Liver (tissue), 9 donors: ENCODE measurements around the gene LRRK1. TPM values are rescaled to one million over a fixed set of nuclear protein-coding genes. Genes with fewer than 3 reads are reported as not detected.
A peak's percentile ranks its signal among the peaks of the same experiment; 100 is the strongest.

Source experiments
- DNase-seq: peaks from one replicate; pipeline ENCODE4 v3.0.0-alpha.2; 2017; ENCODE audit warnings: low spot score
- H3K27ac ChIP-seq, 2 donors: one replicate each; pipeline ENCODE4 v1.7.0; 2013; ENCODE audit warnings: inconsistent platforms in 2 of 2, low read length in 2 of 2, control low read depth in 1 of 2, low read depth in 1 of 2, mild to moderate bottlenecking in 1 of 2
- H3K27me3 ChIP-seq, 4 donors: one replicate each; pipeline versions ENCODE4 v1.6.1 to v1.7.0; 2013; ENCODE audit warnings: low read length in 3 of 4, inconsistent platforms in 1 of 4, mild to moderate bottlenecking in 1 of 4, moderate library complexity in 1 of 4; ENCODE audit not compliant: control insufficient read depth in 4 of 4, insufficient read depth in 4 of 4
- H3K36me3 ChIP-seq, 4 donors: one replicate each; pipeline versions ENCODE4 v1.6.1 to v1.7.0; 2013; ENCODE audit warnings: low read length in 3 of 4, mild to moderate bottlenecking in 3 of 4, low read depth in 1 of 4, moderate library complexity in 1 of 4; ENCODE audit not compliant: control insufficient read depth in 4 of 4, insufficient read depth in 3 of 4
- H3K4me1 ChIP-seq, 4 donors: one replicate each; pipeline versions ENCODE4 v1.6.1 to v1.7.0; 2013; ENCODE audit warnings: low read length in 3 of 4, mild to moderate bottlenecking in 3 of 4, moderate library complexity in 1 of 4; ENCODE audit not compliant: control insufficient read depth in 4 of 4, insufficient read depth in 4 of 4
- H3K4me3 ChIP-seq, 3 donors: one replicate each; pipeline versions ENCODE4 v1.6.1 to v1.7.0; 2013; ENCODE audit warnings: low read length in 3 of 3, control low read depth in 1 of 3, low read depth in 1 of 3, mild to moderate bottlenecking in 1 of 3
- H3K9ac ChIP-seq, 2 donors: one replicate each; pipeline ENCODE4 v1.7.0; 2013; ENCODE audit warnings: low read length in 2 of 2, mild to moderate bottlenecking in 2 of 2, moderate library complexity in 2 of 2, control low read depth in 1 of 2, low read depth in 1 of 2
- H3K9me3 ChIP-seq, 4 donors: one replicate each; pipeline versions ENCODE4 v1.6.1 to v1.7.0; 2013; ENCODE audit warnings: low read length in 3 of 4; ENCODE audit not compliant: control insufficient read depth in 4 of 4
- ATF3 ChIP-seq: IDR thresholded peaks from 2 replicates; pipeline ENCODE4 v1.6.1; 2016; ENCODE audit warnings: antibody characterized with exemption
- FOXA2 ChIP-seq: IDR thresholded peaks from 2 replicates; pipeline ENCODE4 v1.6.1; 2016; ENCODE audit warnings: antibody characterized with exemption
- GABPA ChIP-seq, 2 donors: IDR thresholded peaks in 1 of 2; conservative IDR thresholded peaks in 1 of 2; 2 replicates each; pipeline ENCODE4 v1.6.1; 2016; ENCODE audit warnings: antibody characterized with exemption in 2 of 2, mild to moderate bottlenecking in 1 of 2, moderate library complexity in 1 of 2
- HNF4A ChIP-seq, 2 donors: conservative IDR thresholded peaks; 2 replicates each; pipeline ENCODE4 v1.6.1; 2016; ENCODE audit warnings: antibody characterized with exemption in 2 of 2, mild to moderate bottlenecking in 2 of 2
- HNF4G ChIP-seq: IDR thresholded peaks from 2 replicates; pipeline ENCODE4 v1.6.1; 2016; ENCODE audit warnings: antibody characterized with exemption
- NR2F2 ChIP-seq: IDR thresholded peaks from 2 replicates; pipeline ENCODE4 v1.6.1; 2016; ENCODE audit warnings: antibody characterized with exemption
- RAD21 ChIP-seq, 2 donors: IDR thresholded peaks; 2 replicates each; pipeline ENCODE4 v1.6.1; 2016; ENCODE audit warnings: antibody characterized with exemption in 2 of 2, mild to moderate bottlenecking in 2 of 2
- TAF1 ChIP-seq: conservative IDR thresholded peaks from 2 replicates; pipeline ENCODE4 v1.6.1; 2016; ENCODE audit warnings: antibody characterized with exemption, mild to moderate bottlenecking
- WGBS: extraction: QIAGEN DNeasy Blood & Tissue Kit; methylation state at CpG from one replicate; pipeline ENCODE4 v1.1.7; 2013; 5-methylcytosine and 5-hydroxymethylcytosine counted together
- polyA plus RNA-seq, 2 donors: library from polyadenylated mRNA; stranded (reverse) in 1 of 2; unstranded in 1 of 2; fragments of 200-250 nt in 1 of 2; fragments of >200 nt in 1 of 2; fragmentation: Nextera tagmentation in 1 of 2; extraction: Ambion mirVana in 1 of 2; gene quantifications; one replicate each; pipeline versions ENCODE4 v1.2.1 to v1.2.3, GENCODE V29; 2013 to 2015
- total RNA-seq, 2 donors: library from RNA; depleted of rRNA; stranded (reverse); fragments of >200 nt; gene quantifications; one replicate each; pipeline ENCODE4 v1.2.3, GENCODE V29; 2014
- TF ChIP-seq, protein P1 (sequence below): fragments of 150-350 bp; IDR thresholded peaks from 2 replicates; pipeline ENCODE4 v1.5.1; 2017; ENCODE audit warnings: improper control_type of control experiment, low read depth, low read length; ENCODE audit not compliant: missing input control
- TF ChIP-seq, protein P2 (sequence below): IDR thresholded peaks from 2 replicates; pipeline ENCODE4 v1.6.1; 2016; ENCODE audit warnings: antibody characterized with exemption
- TF ChIP-seq, protein P3 (sequence below): IDR thresholded peaks from 2 replicates; pipeline ENCODE4 v1.6.1; 2016; ENCODE audit warnings: antibody characterized with exemption, mild to moderate bottlenecking
- TF ChIP-seq, protein P4 (sequence below): IDR thresholded peaks from 2 replicates; pipeline ENCODE4 v1.6.1; 2016; ENCODE audit warnings: antibody characterized with exemption
- donor health status: healthy.
- donor health status: healthy.
- donor health status: healthy.
- donor health status: healthy.
- donor health status: healthy.

The LRRK1 gene
- total and polyA plus RNA-seq, 4 donors: 1.2 to 4.4 (median 2.7) TPM

DNA sequence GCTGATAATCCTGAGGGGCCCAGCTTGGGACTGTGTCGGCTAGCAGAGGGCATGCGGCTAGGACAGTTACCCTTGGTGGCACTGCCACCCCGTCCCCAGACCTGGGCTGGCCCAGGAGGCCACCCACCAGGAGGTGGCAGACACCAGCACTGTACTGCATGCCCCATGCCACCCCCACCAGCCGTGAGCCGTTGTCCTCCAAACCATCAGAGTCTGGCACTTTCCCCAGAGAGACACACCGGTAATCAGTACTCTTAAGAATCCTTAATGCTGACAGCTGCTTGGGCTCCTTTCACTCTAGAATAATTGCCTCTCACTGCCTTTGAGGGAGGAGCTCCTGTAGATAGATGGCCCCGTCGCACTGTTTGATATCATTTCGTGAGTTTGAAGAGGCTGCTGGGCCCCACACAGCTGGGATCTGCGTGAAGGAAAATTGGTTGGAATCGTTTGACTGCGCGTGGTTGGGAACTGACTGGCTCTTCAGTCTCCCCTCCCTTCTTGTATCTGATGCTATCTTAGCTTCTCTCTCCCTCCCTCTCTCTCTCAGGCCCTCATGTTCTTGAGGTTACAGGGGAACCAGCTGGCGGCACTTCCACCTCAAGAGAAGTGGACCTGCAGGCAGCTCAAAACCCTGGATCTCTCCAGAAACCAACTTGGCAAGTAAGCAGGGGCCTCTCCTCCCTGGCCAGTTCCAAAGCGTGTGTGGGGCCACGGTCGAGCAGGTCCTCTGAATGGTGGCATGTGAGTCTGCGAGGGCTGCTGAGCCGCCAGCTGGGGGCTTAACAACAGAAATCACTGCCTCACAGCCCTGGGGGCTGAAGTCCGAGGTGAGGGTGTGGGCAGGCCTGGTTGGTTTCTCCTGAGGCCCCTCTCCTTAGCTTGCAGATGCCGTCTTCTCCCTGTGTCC is 94.9 kb downstream of the LRRK1 start:
- 78% methylated on average over 21 of the region's 21 CpGs for WGBS
- H3K9me3 ChIP-seq: no peaks in the 10 kb centered on the region
- H3K4me3 ChIP-seq: no peak overlapping the region
- TF ChIP-seq, protein P1, sequence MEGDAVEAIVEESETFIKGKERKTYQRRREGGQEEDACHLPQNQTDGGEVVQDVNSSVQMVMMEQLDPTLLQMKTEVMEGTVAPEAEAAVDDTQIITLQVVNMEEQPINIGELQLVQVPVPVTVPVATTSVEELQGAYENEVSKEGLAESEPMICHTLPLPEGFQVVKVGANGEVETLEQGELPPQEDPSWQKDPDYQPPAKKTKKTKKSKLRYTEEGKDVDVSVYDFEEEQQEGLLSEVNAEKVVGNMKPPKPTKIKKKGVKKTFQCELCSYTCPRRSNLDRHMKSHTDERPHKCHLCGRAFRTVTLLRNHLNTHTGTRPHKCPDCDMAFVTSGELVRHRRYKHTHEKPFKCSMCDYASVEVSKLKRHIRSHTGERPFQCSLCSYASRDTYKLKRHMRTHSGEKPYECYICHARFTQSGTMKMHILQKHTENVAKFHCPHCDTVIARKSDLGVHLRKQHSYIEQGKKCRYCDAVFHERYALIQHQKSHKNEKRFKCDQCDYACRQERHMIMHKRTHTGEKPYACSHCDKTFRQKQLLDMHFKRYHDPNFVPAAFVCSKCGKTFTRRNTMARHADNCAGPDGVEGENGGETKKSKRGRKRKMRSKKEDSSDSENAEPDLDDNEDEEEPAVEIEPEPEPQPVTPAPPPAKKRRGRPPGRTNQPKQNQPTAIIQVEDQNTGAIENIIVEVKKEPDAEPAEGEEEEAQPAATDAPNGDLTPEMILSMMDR: no peak
- TF ChIP-seq, protein P2, sequence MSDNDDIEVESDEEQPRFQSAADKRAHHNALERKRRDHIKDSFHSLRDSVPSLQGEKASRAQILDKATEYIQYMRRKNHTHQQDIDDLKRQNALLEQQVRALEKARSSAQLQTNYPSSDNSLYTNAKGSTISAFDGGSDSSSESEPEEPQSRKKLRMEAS: no peak
- TF ChIP-seq TAF1: no peak
- TF ChIP-seq GABPA (IDR thresholded peaks at IDR 0.05 in 1 of 2, conservative IDR thresholded peaks at IDR 0.05 in 1 of 2): no peak
- TF ChIP-seq NR2F2: no peak
- TF ChIP-seq HNF4A (conservative IDR thresholded peaks at IDR 0.05): no peak
- TF ChIP-seq, protein P3, sequence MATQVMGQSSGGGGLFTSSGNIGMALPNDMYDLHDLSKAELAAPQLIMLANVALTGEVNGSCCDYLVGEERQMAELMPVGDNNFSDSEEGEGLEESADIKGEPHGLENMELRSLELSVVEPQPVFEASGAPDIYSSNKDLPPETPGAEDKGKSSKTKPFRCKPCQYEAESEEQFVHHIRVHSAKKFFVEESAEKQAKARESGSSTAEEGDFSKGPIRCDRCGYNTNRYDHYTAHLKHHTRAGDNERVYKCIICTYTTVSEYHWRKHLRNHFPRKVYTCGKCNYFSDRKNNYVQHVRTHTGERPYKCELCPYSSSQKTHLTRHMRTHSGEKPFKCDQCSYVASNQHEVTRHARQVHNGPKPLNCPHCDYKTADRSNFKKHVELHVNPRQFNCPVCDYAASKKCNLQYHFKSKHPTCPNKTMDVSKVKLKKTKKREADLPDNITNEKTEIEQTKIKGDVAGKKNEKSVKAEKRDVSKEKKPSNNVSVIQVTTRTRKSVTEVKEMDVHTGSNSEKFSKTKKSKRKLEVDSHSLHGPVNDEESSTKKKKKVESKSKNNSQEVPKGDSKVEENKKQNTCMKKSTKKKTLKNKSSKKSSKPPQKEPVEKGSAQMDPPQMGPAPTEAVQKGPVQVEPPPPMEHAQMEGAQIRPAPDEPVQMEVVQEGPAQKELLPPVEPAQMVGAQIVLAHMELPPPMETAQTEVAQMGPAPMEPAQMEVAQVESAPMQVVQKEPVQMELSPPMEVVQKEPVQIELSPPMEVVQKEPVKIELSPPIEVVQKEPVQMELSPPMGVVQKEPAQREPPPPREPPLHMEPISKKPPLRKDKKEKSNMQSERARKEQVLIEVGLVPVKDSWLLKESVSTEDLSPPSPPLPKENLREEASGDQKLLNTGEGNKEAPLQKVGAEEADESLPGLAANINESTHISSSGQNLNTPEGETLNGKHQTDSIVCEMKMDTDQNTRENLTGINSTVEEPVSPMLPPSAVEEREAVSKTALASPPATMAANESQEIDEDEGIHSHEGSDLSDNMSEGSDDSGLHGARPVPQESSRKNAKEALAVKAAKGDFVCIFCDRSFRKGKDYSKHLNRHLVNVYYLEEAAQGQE: no peak
- TF ChIP-seq RAD21 (IDR thresholded peaks at IDR 0.05): no peak
- TF ChIP-seq, protein P4, sequence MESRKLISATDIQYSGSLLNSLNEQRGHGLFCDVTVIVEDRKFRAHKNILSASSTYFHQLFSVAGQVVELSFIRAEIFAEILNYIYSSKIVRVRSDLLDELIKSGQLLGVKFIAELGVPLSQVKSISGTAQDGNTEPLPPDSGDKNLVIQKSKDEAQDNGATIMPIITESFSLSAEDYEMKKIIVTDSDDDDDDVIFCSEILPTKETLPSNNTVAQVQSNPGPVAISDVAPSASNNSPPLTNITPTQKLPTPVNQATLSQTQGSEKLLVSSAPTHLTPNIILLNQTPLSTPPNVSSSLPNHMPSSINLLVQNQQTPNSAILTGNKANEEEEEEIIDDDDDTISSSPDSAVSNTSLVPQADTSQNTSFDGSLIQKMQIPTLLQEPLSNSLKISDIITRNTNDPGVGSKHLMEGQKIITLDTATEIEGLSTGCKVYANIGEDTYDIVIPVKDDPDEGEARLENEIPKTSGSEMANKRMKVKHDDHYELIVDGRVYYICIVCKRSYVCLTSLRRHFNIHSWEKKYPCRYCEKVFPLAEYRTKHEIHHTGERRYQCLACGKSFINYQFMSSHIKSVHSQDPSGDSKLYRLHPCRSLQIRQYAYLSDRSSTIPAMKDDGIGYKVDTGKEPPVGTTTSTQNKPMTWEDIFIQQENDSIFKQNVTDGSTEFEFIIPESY: no peak
- no peak for TF ChIP-seq HNF4G
- no peak for TF ChIP-seq ATF3
- TF ChIP-seq FOXA2: no peak
- H3K27ac ChIP-seq: no peak overlapping the region
- no peaks in the 10 kb centered on the region for H3K36me3 ChIP-seq
- no peaks in the 10 kb centered on the region for H3K27me3 ChIP-seq
- no peak overlapping the region for H3K9ac ChIP-seq
- peak; percentile 34 for DNase-seq
- H3K4me1 ChIP-seq: no peaks in the 10 kb centered on the region
